GM20431 (cell line): ENCODE measurements around the gene ANKMY1.
"Not testable (repeated sequence)": the region's sequence is repeated elsewhere in the genome, so short reads cannot be mapped to it uniquely, and the experiment has no call there.

ENCODE experiments used
- in situ Hi-C: fragments of 300-500 bp; cut with MseI, MboI; formaldehyde crosslinking; loops from one replicate; pipeline ENCODE4 v1.15.0; 2020; ENCODE audit warnings: low sequenced_read_pairs; ENCODE audit not compliant: unreplicated experiment

Gene ANKMY1

DNA sequence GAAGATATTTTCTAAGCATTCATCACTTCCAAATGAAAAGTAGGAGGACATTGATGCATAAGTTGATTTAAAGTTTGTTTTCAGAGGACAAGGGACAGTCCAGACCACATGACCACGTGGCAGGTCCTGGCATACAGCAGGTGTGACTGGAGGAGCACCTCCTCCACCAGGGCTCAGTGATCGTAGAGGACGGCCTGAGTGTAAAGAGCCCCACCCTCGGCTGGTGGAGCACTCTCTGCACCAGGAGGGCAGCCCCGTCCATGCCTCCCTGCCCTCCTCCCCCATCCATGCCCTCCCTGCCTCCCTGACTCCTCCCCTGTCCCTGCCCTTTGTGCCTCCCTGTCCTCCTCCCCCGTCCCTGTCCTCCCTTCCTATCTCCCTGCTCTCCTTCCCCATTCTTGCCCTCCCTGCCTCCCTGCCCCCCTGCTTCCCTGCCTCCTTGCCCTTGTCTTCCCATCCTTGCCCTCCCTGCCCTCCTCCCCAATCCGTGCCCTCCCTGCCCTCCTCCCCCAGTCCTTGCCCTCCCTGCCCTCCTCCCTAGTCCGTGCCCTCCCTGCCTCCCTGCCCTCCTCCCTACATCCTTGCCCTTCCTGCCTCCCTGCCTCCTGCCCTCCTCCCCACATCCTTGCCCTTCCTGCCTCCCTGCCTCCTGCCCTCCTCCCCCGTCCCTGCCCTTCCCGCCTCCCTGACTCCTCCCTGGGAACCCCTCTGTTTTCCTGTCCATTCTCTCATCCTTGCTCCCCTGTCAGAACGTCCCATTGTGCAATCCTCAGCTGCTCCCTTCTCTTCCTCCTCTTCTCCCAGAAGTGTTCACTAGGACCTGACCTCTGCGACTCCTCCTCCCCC, 47.9 kb downstream of the ANKMY1 start:
- in situ Hi-C loops: loop anchor here (25.0 kb wide), 1 partner anchor 202 kb away; no protein-coding TSS in a partner anchor

DNA sequence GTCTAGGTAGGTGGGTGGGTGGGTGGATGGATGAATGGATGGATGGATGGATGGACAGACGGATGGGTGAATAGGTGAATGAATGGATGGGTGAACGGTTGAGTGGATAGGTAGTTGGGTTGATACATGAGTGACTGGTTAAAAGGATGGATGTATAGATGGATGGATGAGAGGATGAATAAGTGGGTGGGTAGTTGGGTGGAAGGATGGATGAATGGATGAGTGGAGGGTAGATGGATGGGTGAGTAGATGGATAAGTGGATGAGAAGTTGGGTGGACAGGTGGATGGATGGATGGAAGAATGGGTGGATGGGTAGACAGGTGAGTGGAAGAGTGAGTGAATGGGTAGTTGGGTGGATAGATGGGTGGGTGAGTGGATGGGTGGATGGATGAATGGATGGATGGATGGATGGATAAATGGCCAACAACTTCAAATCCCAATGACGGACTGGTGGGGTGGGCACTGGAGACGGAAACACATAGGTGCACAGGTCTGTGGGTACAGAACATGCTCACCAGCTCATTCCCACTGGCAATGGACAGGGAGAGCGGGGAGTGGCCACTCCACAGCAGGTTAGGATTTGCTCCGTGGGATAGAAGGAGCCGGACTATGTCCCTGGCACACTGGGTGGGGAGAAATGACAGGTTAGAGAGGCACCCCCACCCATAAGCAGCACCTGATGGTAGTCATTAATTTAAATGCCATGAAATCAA, 48.8 kb downstream of the ANKMY1 start:
- in situ Hi-C loops: loop anchor here (25.0 kb wide), 1 partner anchor 203 kb away; no protein-coding TSS in a partner anchor

DNA sequence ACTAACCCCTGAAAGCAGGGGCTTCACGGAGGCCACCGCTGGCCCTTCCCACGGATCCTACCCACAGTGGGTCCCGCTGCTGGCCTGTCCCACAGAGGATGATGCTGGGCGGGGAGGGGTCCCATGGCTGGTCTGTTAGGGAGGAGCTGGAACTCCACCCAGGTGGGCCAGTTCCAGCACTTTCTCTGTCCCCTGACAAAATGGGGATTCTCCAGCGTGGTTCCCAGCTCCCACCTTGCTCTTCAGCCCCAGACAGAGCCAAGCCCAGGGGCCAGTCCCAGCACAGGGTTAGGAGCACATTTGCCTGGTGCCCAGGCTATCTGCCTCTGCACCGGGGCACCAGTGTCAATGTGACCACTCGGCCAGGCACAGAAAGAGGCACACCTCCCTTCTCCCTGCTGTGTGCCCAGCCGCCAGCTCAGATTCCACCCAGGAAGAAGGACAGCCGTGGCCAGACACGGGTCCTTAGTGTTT, 50.0 kb downstream of the ANKMY1 start:
- in situ Hi-C loops: loop anchor here (25.0 kb wide), 1 partner anchor 204 kb away; no protein-coding TSS in a partner anchor

DNA sequence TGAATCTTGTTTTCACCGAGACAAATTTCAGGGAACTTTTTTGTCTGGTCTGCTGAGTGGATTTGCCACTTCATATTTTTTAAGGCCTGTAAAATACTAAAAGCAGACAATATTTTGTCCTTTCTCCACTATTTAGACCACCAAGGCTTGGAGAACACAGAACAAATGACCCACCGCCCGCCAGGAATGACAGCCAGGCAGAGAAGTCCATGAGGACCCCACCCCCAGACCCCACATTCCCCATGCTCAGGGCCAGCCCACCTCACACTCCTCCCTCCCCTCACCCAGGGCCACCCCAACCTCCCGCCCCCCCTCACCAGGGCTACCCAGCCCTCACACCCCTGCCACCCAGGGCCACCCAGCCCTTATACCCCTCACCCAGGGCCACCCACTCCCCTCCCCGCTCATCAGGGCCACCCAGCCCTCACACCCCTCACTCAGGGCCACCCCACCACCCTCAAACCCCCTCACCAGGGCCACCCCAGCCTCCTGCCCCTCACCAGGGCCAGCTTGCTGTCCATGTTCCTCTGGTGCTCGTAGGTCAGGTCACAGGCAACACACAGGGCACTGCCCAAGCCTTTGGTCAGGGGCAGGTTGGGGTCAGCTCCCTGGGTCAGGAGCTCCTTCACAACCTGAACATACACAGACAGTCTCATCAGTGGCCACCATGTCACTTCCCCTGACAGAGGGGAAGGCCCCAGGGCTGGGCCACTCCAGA, 50.6 kb downstream of the ANKMY1 start:
- in situ Hi-C loops: loop anchor here (25.0 kb wide), 1 partner anchor 205 kb away; no protein-coding TSS in a partner anchor

- in situ Hi-C loops: loop anchor here (25.0 kb wide), 1 partner anchor 206 kb away; no protein-coding TSS in a partner anchor
Observed at GRCh38 chr2:240506406-240507059, 51.3 kb downstream of the ANKMY1 start.

DNA sequence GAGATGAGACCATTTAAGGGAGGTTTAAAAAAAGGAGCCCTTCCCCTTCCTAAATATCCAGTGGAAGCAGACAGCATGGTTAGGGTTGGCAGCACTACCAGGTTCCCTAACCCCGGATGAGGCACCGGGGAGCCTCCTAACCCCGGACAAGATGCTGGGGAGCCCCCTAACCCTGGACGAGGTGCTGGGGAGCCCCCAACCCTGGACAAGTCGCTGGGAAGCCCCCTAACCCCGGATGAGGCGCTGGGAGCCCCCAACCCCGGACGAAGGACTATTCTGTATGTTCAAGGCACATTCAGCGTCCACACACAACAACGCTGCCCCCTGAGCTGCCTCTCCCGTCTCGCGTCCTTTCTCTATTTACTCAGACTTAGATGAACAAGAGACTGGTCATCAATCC, 51.9 kb downstream of the ANKMY1 start:
- in situ Hi-C loops: loop anchor here (25.0 kb wide), 1 partner anchor 206 kb away; no protein-coding TSS in a partner anchor

DNA sequence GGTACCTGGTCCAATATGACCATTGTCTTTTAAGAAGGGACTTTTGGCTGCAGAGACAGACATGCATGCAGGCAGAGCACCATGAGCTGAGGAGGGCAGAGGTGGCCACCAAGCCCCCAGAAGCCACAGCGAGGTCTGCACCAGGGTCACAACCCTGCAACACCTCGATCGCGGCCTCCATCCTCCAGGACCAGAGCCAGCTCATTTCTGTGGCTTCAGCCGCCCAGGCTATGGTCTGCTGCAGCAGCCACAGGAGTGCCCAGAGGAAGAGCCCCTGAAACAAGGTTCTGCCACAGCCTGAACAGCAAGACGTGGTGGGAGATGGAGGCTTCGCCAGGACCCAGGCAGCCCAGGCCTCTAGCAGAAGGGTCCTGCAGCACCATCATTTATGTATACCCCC, 53.9 kb downstream of the ANKMY1 start:
- in situ Hi-C loops: loop anchor here (25.0 kb wide), 1 partner anchor 208 kb away; no protein-coding TSS in a partner anchor

GRCh38 chr2:240503375-240503774, 54.4 kb downstream of the ANKMY1 start:
- in situ Hi-C loops: loop anchor here (25.0 kb wide), 1 partner anchor 209 kb away; no protein-coding TSS in a partner anchor

GRCh38 chr2:240502430-240503121, 55.2 kb downstream of the ANKMY1 start:
- in situ Hi-C loops: loop anchor here (25.0 kb wide), 1 partner anchor 210 kb away; no protein-coding TSS in a partner anchor

DNA sequence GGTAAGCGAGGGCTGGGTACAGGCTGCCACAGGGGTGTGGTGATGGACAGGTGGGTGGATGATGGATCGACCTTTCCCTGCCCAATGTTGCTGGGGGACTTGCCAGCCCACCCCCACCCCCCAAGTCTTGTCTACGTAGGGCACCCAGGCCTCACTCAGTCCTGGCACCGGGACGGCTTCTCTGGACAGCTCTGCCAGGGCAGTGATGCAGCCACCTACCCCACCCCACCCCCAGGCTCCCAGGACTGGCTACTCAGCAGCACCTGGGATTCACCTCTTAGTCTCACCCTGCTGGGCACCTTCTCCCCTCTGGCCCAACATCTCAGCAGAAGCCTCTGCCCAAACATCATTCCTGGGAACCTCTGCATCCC, 55.7 kb downstream of the ANKMY1 start:
- in situ Hi-C loops: loop anchor here (25.0 kb wide), 1 partner anchor 210 kb away; no protein-coding TSS in a partner anchor

GRCh38 chr2:240501531-240501991, 56.2 kb downstream of the ANKMY1 start:
- in situ Hi-C loops: loop anchor here (25.0 kb wide), 1 partner anchor 211 kb away; no protein-coding TSS in a partner anchor

GRCh38 chr2:240500561-240501423, 57.0 kb downstream of the ANKMY1 start:
- in situ Hi-C loops: loop anchor here (25.0 kb wide), 1 partner anchor 212 kb away; no protein-coding TSS in a partner anchor

GRCh38 chr2:240499309-240500301, 58.2 kb downstream of the ANKMY1 start:
- in situ Hi-C loops: loop anchor here (25.0 kb wide), 1 partner anchor 213 kb away; no protein-coding TSS in a partner anchor

GRCh38 chr2:240498958-240499260, 58.9 kb downstream of the ANKMY1 start:
- in situ Hi-C loops: no loop called here

GRCh38 chr2:240498171-240498957, 59.4 kb downstream of the ANKMY1 start:
- in situ Hi-C loops: no loop called here

DNA sequence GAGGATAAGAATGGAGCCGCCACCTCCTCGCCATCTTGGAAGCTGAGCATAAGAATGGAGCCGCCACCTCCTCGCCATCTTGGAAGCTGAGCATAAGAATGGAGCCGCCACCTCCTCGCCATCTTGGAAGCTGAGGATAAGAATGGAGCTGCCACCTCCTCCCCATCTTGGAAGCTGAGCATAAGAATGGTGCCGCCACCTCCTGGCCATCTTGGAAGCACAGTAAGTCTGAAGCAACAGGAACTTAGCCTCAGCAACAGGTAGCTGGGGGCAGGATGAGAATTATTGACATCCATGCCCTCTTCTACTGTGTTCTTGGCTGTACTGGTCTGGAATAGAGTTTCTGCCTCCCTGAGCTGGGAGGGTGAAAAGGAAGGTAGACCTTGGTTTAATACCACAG, 60.7 kb downstream of the ANKMY1 start:
- in situ Hi-C loops: not testable (repeated sequence)
